GM18519 (cell line): ENCODE measurements around the gene MYNN.

Experiments
- ATAC-seq: cut with Tn5 transposase; IDR thresholded peaks from one replicate; pipeline ENCODE4 v1.9.1; 2021; ENCODE audit warnings: mild to moderate bottlenecking, moderate library complexity; ENCODE audit not compliant: unreplicated experiment, low FRiP score

The MYNN gene

GRCh38 chr3:169774186-169774585 is 990 bp downstream of the MYNN start:
- ATAC-seq, result no peak

- no peak for ATAC-seq
Measured at GRCh38 chr3:169777822-169778221, 4.6 kb downstream of the MYNN start.

DNA sequence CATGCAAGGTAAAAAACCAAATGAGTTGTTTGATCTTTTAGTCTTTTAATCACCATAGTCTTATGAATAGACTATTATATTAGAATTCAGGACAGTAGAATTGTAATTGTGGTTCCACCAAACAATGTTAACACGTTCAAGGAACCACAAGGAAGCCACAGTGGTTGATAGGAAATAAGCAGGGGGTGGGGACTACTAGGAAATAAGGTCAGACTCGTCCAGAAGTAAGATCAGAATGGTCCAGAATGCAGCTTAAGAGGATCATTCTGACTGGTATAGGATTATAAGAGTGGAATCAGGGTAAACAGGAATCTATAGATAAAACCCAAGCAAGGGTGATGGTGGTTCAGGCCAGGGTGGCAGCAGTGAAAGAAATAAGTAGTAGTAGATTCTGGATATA is 7.5 kb downstream of the MYNN start:
- no peak for ATAC-seq

DNA sequence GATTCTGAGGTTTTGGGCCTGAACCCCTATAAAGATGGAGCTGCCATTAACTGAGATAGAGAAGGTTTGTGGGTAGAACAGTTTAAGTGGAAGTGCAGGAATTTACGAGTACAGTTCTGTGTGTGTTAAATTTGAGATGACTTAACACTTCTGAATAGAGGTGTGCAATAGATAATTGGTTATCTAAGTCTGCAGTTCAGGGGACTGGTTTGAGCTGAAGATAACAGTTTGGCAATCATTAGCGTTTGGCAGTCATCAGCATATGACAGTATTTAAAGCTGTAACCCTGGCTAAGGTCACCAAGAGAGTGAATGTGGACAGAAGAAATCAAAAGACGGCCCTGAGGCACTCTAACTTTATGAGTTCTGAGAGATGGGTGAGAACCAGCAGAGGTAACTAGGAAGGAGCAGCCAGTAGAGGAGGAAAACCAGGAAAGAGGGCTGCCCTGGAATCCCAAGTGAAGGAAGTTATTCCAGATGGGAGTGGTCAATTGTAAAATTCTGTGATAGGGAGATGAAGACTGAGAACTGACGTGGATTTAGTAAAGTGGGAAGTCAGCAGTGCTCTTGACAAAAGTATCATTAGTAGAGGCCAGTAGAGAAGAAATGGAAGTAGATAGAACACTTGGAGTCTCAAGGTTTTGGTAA is 8.1 kb downstream of the MYNN start:
- no peak for ATAC-seq

GRCh38 chr3:169787120-169787519 is 13.9 kb downstream of the MYNN start:
- no peak for ATAC-seq

DNA sequence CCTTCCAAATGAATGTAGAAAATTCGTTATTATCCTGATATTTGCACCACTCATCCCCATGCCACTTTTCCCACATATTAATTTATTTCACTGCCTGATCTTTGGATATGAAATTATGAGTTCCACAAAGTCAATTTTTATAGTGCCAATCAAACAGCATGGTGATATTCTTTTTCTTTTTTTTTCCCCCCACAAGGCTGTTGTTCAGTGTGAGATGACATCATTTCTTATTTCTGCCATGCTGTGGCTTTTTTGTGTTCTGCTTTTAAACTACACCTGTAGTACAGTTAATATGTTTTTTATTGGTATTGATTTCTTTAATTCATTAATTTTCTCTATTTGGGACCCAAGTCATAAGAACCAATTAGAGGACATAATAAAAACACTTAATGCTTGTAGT is 14.6 kb downstream of the MYNN start:
- ATAC-seq, result no peak

DNA sequence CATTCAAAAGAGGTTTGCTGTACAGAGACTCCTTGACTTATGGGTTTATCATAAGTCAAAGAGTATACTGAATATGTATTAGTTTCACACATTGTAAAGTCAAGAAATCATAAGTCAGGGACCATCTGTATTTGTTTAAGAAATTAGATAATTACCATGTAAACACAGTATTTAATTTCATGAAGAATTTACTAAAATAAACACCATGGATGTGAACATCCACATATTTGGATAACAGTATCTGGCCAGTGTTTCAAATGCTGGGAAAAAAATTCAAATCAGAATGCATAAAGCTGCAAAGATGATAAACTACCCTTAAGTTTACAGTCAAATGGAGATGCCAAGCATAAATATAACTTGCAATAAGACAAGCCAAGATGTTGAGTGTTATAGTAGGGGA is 17.0 kb downstream of the MYNN start:
- no peak for ATAC-seq

DNA sequence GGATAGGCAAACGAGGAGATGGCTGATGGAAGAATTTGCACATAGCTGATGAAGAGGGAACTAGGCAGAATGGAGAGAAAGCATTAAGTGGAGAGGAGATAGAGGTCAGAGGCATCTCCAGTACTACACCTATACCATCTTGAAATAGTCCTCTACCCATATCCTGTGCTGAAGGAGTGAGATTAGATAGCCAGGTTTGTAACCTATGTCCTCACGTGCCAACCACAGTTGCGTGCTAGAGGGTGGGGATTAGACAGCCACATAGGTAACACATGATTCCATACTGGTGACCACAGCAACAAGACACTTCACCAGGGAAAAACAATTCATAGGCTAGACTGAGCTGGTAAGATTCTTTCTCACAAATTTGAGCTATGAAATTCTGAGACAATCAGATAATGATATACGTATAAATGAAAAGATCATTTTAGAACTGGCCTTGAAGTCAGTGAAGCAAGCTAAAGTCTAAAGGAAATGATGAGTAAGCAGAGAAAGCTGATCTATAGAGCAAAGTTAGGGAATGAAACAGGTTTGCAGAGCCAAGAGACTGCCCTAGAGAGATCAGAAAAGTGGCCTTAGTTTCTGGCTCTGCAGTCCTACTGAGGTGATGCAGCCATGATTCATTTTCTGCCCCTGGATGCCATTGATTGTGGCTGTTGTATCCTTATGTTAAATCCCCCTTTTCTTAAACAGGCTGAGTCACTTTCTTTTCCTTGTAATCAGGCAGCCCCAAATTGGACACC is 17.7 kb downstream of the MYNN start:
- ATAC-seq, result no peak

DNA sequence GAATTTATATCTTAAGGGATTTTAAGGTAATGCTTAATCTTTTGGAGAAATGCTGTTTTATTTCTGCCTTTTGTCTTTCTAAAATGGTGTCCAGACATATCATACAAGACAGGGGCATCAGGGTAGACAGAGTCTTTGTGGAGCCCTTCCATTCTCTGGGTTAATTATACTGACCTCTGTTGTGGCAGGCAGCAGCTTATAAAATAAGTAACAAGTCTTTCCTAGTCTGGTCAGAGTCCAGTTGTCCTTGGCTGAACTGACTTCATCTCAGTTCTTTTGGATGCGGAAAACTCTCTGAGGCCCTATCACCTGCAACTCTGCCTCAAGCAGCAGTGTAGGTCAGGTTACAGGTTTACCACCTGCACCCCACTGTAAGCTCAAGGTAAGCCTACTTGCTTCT is 19.2 kb downstream of the MYNN start:
- ATAC-seq, result no peak

GRCh38 chr3:169804681-169805080 is 31.5 kb downstream of the MYNN start:
- ATAC-seq, result no peak

GRCh38 chr3:169809230-169809795 is 36.1 kb downstream of the MYNN start:
- no peak for ATAC-seq

DNA sequence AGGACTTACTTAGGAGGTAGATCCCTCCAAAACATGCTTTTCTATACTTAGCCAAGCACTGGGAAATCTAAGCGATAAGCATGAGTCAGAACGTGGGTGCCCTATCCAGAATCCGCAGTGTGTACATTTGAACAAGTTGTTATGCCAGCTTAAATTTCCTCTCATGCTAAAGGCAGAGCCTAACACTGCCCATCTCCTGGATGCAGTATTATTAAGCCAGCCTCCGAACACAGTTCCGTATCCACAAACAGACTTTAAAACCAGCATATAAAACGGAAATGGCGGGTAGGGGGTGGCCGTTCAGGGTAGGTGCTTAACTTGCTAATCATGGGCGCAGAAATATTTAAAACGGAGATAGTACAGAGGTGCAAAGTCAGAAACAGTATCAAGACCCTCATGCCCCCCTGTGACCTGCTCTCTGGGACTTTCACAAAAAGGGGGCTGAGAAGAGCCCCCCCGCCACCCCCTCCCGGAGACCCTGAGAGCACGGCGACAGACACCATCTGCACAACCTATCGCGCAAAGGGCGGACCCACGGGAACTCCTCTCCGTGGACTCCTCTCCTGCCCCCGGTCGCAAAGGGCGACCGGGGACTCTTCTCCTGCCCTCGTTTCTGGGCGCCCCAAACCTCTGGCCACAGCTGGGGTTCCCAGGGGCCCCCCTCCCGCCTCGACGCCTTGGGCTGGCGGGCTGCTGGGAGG is 38.6 kb downstream of the MYNN start:
- no peak for ATAC-seq

DNA sequence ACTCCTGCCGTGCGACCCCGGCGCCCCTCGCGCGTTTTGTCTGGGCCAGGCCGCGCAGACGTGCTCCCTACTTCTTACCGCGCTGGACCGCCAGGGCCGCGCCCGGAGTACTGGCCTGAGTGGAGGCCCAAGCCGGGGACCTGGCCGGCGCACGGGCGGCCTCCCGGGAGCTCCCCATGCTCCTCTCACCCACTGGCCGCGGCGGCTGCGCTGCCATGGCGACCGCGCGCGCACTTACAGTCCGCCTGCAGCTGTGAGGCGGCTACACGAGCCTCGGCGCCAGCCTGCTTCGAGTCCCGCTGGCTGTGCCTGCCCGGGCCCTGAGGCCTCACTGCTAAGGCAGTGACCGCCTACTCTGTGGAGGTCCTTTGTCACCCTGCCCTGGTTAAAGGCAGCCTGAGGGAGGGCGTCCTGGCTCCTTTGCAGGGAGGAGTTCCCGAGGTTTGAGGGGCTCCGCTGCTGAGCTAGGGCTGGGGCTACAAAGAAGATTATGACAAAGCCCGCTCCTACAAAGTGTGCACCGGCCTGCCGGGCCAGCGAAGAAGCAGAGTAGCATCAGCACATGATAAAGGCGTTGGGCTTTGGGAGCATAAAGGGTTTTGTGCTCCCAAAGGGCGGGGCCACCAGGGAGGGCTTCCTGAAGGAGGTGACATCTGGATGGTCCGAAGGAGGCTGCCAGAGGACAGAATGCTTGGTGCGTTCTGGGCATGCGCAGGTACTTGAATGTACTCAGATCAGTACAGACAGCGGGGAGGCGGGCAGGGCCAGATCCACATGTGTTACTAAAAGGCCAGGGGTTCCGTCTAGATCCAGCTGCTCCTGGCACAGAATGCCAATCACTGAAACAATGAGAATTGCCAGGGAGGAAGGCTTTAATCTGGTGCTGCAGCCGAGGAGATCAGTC is 39.4 kb downstream of the MYNN start, which contains the start of the genes LRRC34 and LRRIQ4:
TSS of gene LRRC34 (minus strand) at position 573 of the 904 bp plus-strand sequence. CDS start at position 217, 356 bp downstream.
TSS of gene LRRIQ4 (plus strand) at position 539 of the 904 bp plus-strand sequence. CDS start 9,052 bp downstream, outside the sequence.
- ATAC-seq, result peak; percentile 46

DNA sequence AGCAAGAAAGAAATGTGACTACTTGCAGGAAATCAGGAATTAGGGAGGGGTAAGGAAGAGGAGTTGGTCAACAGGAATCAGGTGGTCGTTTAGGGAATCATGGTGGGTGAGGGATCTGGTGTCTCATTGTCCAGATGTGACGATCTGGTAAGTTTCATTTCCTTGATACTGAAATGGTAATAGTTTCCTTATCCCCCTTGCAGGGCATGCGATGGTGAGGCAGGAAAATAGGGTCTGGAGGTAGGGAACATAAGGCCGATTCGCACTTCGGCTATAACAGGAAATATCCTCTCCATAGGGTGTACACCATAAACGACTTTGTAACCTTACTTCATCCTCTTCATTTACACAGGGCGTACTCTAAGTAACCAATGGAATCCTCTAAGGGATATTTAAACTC is 40.1 kb downstream of the MYNN start:
- no peak for ATAC-seq

DNA sequence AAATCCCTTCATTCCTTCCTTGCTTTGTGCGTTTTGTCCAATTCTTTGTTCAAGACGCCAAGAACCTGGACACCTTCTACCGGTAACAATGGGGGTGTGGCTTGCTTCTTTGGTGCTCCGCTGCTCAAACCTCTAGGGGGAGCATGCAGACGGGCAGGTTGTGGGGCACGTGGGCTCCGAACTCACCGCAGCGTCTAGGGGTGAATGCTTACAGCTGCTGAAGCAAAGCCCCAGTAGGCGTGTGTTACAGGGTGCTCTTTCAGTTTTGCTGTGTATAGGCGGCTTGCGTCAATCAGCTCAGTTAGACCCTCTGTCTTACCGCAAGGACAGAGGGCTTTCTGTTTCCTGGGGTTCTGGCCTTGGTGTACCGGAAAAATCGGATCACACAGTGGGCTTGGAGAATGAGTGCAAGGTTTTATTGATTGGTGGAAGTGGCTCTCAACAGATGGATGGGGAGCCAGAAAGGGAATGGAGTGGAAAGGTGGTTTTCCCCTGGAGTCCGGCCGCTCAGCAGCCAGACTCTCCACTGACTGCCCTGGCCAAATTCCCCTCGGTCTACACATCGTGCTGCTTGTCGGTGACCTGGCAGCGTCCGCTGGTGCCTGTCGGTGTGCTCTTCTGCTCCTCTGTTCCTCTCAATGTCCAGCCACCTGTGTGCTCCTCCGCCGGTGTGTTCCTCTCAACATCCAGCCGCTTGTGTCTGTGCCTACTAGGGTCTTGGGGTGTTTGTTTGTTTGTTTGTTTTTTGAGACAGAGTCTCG is 40.7 kb downstream of the MYNN start:
- ATAC-seq, result peak; percentile 93

DNA sequence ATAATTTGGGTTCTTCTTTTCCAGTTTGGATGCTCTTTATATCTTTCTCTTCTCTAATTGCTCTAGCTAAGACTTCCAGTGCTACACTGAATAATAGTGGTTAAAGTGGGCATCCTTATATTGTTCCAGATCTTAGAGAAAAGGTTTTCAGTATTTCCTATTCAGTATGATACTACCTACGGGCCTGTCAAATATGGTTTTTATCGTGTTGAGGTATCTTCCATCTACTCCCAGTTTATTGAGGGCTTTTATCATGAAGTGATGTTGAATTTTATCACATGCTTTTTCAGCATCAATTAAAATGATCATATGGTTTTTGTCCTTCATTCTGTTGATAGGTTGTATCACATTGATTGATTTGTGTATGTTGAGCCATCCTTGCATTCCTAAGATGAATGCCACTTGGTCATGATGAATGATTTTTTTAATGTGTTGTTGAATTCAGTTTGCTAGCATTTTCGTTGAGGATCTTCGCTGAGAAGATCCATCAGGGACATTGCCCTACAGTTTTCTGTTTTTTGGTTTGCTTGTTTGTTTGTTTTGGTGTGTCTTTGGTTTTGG is 42.5 kb downstream of the MYNN start:
- no peak for ATAC-seq

- no peak for ATAC-seq
Measured at GRCh38 chr3:169818316-169818715, 45.1 kb downstream of the MYNN start.

DNA sequence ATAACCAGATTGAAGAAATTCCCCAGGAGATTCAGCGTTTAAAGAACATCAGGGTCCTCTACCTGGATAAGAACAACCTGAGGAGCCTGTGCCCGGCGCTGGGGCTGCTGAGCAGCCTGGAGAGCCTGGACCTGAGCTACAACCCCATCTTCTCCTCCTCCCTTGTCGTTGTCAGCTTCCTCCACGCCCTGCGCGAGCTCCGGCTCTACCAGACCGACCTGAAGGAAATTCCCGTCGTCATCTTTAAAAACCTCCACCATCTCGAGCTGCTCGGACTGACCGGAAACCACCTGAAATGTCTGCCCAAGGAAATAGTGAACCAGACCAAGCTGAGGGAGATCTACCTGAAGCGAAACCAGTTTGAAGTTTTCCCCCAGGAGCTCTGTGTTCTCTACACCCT is 48.9 kb downstream of the MYNN start:
- ATAC-seq, result no peak

GRCh38 chr3:169822540-169822939 is 49.3 kb downstream of the MYNN start:
- no peak for ATAC-seq
